Colonic mucosa (tissue), 4 donors: Measurements from ENCODE around the gene ATP5F1B. TPM values are rescaled to one million over a fixed set of nuclear protein-coding genes. Genes with fewer than 3 reads are reported as not detected.
A peak's percentile ranks its signal among the peaks of the same experiment; 100 is the strongest.

Experiments
- DNase-seq: peaks from one replicate; pipeline ENCODE4 v3.0.0-alpha.2; 2020
- H3K27ac ChIP-seq: fragments of 200-600 bp; one replicate; pipeline ENCODE4 v1.8.0; 2021
- H3K27me3 ChIP-seq: fragments of 200-600 bp; one replicate; pipeline ENCODE4 v1.8.0; 2021
- H3K36me3 ChIP-seq: fragments of 200-600 bp; one replicate; pipeline ENCODE4 v1.8.0; 2021
- H3K4me1 ChIP-seq: fragments of 200-600 bp; one replicate; pipeline ENCODE4 v1.8.0; 2021; ENCODE audit warnings: mild to moderate bottlenecking
- H3K4me3 ChIP-seq: fragments of 200-600 bp; one replicate; pipeline ENCODE4 v1.8.0; 2021
- H3K9ac ChIP-seq, 2 donors: one replicate each; pipeline ENCODE4 v1.7.0; 2013; ENCODE audit warnings: control low read depth in 2 of 2, low read depth in 2 of 2, low read length in 2 of 2
- H3K9me3 ChIP-seq: fragments of 200-600 bp; one replicate; pipeline ENCODE4 v1.8.0; 2021
- intact Hi-C: fragments of 100-400 bp; cut with DNase I; formaldehyde crosslinking; loops from one replicate; pipeline ENCODE4 v1.14.1; 2022
- total RNA-seq, 2 donors: library from RNA; stranded (reverse); fragmentation: NEBNext Ultra II Directional in 1 of 2; extraction: Animal tissue kit (Norgen Biotek cat#: 25700) in 1 of 2; gene quantifications; one replicate each; pipeline ENCODE4 v1.2.1, GENCODE V29; 2021
- TF ChIP-seq, protein P1 (sequence below): fragments of 200-600 bp; IDR thresholded peaks from one replicate; pipeline ENCODE4 v1.8.0; 2022; ENCODE audit warnings: antibody characterized with exemption, mild to moderate bottlenecking
- donor health status: healthy.
- donor health status: DM: no; HTN: no; CAD: no.
- donor health status: DM: no; HTN: no; CAD: no.

Gene ATP5F1B
- 1,000 to 10,000 TPM; 1,505 to 1,554 TPM for total RNA-seq

DNA sequence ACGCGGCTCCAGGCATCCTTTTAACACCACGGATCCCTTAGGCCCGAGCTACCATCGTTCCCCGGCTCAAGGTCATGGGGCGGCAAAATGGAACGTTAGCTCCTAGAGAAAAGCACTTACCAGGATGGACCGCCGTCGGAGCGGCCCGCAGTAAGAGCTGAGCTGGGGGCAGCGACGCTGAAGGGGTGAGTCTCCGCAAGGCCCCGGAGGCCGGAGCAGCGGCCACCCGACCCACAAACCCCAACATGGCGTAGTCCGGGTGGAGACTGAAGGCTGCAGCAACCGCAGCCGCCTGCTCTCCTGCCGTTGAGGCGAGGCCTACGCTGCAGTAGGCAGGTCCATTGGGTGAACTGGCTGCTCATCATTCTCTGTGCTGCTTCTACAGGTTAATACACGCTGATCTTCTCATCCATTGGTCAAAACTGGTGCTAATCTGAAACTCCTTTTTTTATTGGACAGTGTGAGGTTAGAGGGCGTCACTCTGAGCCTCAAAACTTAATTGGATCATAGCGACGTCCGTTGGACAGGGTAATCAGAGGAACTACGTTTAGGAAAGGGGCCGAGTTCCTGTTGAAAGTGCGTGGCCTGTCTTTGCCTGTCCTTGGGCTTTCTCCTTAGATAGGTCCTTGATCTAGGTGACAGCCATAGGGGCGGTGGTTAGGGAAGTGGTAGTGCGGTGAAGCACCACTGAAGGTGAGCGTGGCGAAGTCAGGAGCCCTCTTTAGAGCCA, at the start of gene ATP5F1B:
Gene ATP5F1B, minus strand, starts transcription at position 268 of the 730 bp plus-strand sequence. Its CDS starts 21 bp downstream, at position 247.
- Histone ChIP-seq H3K9ac (peak within 1 kb of the TSS; percentile 96 to 100), H3K27me3 (no peaks in the 10 kb centered on the region), H3K36me3 (peaks cover 6% of the 10 kb centered on the region), H3K9me3 (no peaks in the 10 kb centered on the region), H3K27ac (peak within 1 kb of the TSS; percentile 91), H3K4me3 (peak within 1 kb of the TSS; percentile 89), H3K4me1 (peaks cover 8% of the 10 kb centered on the region)
- peak; percentile 97 for DNase-seq
- TF ChIP-seq, protein P1, sequence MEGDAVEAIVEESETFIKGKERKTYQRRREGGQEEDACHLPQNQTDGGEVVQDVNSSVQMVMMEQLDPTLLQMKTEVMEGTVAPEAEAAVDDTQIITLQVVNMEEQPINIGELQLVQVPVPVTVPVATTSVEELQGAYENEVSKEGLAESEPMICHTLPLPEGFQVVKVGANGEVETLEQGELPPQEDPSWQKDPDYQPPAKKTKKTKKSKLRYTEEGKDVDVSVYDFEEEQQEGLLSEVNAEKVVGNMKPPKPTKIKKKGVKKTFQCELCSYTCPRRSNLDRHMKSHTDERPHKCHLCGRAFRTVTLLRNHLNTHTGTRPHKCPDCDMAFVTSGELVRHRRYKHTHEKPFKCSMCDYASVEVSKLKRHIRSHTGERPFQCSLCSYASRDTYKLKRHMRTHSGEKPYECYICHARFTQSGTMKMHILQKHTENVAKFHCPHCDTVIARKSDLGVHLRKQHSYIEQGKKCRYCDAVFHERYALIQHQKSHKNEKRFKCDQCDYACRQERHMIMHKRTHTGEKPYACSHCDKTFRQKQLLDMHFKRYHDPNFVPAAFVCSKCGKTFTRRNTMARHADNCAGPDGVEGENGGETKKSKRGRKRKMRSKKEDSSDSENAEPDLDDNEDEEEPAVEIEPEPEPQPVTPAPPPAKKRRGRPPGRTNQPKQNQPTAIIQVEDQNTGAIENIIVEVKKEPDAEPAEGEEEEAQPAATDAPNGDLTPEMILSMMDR = no peak
- intact Hi-C loops = loop anchor here (10.0 kb wide), 1 partner anchor 79 kb away; the partner anchor contains the start of gene NACA

DNA sequence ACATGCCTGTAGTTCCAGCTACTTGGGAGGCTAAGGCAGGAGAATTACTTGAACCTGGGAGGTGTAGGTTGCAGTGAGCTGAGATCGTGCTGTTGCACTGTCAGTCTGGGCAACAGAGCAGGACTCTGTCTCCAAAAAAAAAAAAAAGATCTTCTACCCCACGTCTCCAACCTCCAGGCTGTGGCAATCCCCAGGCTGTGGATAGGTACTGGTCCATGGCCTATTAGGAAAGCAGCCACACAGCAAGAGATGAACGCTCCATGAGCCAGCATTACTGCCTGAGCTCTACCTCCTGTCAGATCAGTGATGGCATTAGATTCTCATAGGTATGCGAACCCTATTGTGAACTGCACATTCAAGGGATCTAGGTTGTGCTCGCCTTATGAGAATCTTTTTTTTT, 48.4 kb upstream of the ATP5F1B start:
- intact Hi-C loops = no loop called here
- H3K4me3 ChIP-seq = no peak overlapping the region
- H3K27ac ChIP-seq = no peak overlapping the region
- no peaks in the 10 kb centered on the region for H3K4me1 ChIP-seq
- TF ChIP-seq, protein P1 = no peak
- H3K36me3 ChIP-seq = no peaks in the 10 kb centered on the region
- no peaks in the 10 kb centered on the region for H3K27me3 ChIP-seq
- no peaks in the 10 kb centered on the region for H3K9me3 ChIP-seq
- no peak for DNase-seq
- no peak overlapping the region for H3K9ac ChIP-seq

DNA sequence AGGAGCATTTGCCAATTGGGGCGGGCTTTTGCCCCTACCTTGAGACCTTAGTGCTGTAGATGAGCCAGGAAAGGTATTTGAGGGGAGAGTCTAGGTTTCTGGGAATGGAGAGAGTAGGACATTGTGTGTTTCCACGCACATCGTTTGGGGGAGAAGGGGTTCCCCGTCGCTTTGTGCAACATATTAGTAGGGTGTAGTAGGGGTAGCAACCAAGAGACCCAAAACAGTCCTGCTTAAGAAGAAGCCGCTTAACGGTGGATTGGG, 43.0 kb upstream of the ATP5F1B start:
- H3K4me1 ChIP-seq = no peaks in the 10 kb centered on the region
- H3K27me3 ChIP-seq = no peaks in the 10 kb centered on the region
- H3K27ac ChIP-seq = peak overlapping the region; percentile 100
- H3K9me3 ChIP-seq = no peaks in the 10 kb centered on the region
- intact Hi-C loops = loop anchor here (5.0 kb wide), 2 partner anchors 34 to 51 kb away; no protein-coding TSS in a partner anchor
- H3K4me3 ChIP-seq = peak overlapping the region; percentile 87
- no peak for DNase-seq
- TF ChIP-seq, protein P1 = no peak
- peak overlapping the region; percentile 46 to 93 for H3K9ac ChIP-seq
- no peaks in the 10 kb centered on the region for H3K36me3 ChIP-seq

DNA sequence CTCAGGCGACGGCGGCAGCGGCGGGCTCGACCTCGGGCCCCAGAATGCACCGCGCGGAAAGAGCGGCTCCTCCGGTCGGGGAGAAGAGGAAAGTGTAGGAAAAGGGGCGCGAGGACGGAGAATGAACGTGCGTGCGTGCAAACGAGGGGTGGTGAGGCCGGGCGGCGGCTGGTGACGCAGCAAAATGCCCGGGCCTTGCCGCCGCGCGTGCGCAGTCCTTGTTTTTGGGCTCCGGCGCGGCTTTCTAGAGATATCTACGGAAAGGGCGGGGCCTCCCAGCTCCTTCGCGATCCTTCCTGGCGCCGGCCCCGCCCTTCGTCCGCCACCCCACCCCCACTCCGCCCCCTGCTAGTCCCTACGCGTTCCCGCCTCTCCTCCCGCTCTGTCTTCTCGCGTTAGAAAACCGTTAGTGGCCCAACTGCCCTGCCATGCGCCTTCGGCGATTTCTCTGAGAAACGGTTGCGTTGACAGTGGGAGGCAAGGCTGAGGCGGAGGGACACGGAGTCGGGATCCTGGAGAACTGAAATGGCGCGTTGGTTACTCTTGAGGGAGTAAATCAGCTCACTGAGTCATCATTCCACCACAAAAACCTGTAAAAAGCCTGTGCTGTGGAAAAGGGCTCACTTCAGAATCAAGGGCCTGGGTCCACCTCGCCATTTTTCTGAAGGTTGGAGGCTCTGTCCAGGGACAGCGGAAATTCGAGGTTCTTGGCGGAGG, 42.5 kb upstream of the ATP5F1B start, which contains the start of gene PTGES3:
Gene PTGES3, minus strand, starts transcription at position 156 of the 717 bp plus-strand sequence. CDS start 285 bp downstream, outside the sequence.
- H3K4me1 ChIP-seq = peaks cover under 1% of the 10 kb centered on the region
- H3K27ac ChIP-seq = peak within 1 kb of the TSS; percentile 100
- TF ChIP-seq, protein P1 = no peak
- H3K36me3 ChIP-seq = no peaks in the 10 kb centered on the region
- H3K27me3 ChIP-seq = no peaks in the 10 kb centered on the region
- DNase-seq = peak; percentile 97
- H3K9me3 ChIP-seq = no peaks in the 10 kb centered on the region
- intact Hi-C loops = loop anchor here (5.0 kb wide), 2 partner anchors 34 to 51 kb away; no protein-coding TSS in a partner anchor
- H3K4me3 ChIP-seq = peak within 1 kb of the TSS; percentile 87
- peak within 1 kb of the TSS; percentile 100 for H3K9ac ChIP-seq

DNA sequence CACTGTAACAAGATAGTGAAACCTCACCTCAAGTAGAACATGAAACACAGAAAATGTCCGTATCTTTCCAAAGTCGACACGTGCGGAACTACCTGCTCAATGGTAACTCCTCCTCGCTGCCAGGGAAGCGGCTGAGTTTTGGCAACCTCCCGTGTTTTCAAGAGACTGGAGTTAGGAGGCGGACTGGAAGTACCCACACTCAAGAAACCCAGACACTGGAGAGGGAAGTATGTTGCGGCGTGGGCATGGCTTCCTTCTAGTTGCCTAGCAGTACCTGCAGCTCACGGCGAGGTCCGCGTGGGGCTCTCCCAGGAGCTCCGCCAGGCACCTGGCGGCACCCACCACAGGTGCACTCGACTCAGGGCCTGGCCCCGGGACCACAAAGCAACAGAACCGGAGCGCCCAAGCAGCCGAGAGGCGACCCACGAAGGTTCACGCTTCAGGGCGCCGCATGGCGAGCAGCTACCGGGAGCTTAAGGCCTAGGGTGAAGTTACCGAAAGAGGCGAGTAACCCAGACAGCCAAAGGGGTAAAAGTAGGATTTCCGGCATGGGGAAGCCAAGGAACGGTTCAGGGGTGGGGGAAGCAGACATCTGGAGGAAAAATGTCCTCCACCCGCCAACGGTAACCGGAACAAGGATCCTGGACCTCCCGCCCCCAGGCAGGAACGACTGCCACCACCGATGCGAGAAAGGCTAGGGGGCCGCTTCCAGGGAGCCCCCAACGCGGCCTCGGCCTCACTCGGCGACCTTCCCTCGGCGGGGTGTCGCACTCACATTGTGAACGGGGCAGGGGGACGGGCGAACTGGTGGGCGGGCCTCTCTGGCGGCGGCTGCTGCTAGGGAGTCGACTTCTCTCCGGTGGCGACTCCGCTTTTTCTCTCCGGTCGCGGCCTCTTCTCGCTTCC, 41.7 kb upstream of the ATP5F1B start:
- peak; percentile 67 for DNase-seq
- Histone ChIP-seq H3K27ac (peak overlapping the region; percentile 100), H3K9me3 (no peaks in the 10 kb centered on the region), H3K27me3 (no peaks in the 10 kb centered on the region), H3K4me1 (peaks cover 7% of the 10 kb centered on the region), H3K9ac (peak overlapping the region; percentile 100), H3K36me3 (no peaks in the 10 kb centered on the region), H3K4me3 (peak overlapping the region; percentile 87)
- intact Hi-C loops = loop anchor here (5.0 kb wide), 2 partner anchors 35 to 50 kb away; no protein-coding TSS in a partner anchor
- TF ChIP-seq, protein P1 = no peak
